ENCODE results near the gene RGS2. TPM values are rescaled to one million over a fixed set of nuclear protein-coding genes. Genes with fewer than 3 reads are reported as not detected.

Gene RGS2
- total and polyA plus RNA-seq, 5 donors from 2014 or later, result 19.7 to 156 (median 29.5) TPM

- H3K36me3 Mint-ChIP-seq, result no peaks in the 10 kb centered on the region
- DNase-seq (no peak), ATAC-seq (ENCODE audit: low read depth in 2 of 2) (no peak)
- H3K9me3 Mint-ChIP-seq, result peaks cover 0 to 3% (median 0%) of the 10 kb centered on the region in 7 donors
- H3K9me3 ChIP-seq (ENCODE audit: control insufficient read depth in 2 of 2, low read length in 2 of 2), result no peaks in the 10 kb centered on the region
- no peaks in the 10 kb centered on the region for H3K4me1 ChIP-seq (ENCODE audit: control insufficient read depth, insufficient read depth, low read length, poor library complexity, severe bottlenecking)
- no peaks in the 10 kb centered on the region for H3K36me3 ChIP-seq (ENCODE audit: control insufficient read depth, insufficient read depth, low read length)
- H3K27me3 Mint-ChIP-seq, result peaks cover 12% of the 10 kb centered on the region
- H3K4me3 Mint-ChIP-seq, result no peak overlapping the region
- no peak overlapping the region for H3K27ac Mint-ChIP-seq
- no peak overlapping the region for H3K27ac ChIP-seq (ENCODE audit: insufficient read depth, low read length, poor library complexity, severe bottlenecking)
- no peaks in the 10 kb centered on the region for H3K27me3 ChIP-seq (ENCODE audit: control insufficient read depth, insufficient read depth, low read length)
- H3K4me1 Mint-ChIP-seq, result no peaks in the 10 kb centered on the region
- H3K4me3 ChIP-seq (ENCODE audit: low read depth, low read length), result no peak overlapping the region
Observed at GRCh38 chr1:192849442-192849841, 40.6 kb downstream of the RGS2 start.

- DNase-seq, result no peak
- H3K27ac ChIP-seq (ENCODE audit: insufficient read depth, low read length, poor library complexity, severe bottlenecking), result no peak overlapping the region
- peaks cover 12% of the 10 kb centered on the region for H3K27me3 Mint-ChIP-seq
Observed at GRCh38 chr1:192852001-192852947, 43.4 kb downstream of the RGS2 start.

GRCh38 chr1:192858456-192858855, 49.6 kb downstream of the RGS2 start:
- no peak overlapping the region for H3K27ac ChIP-seq (ENCODE audit: insufficient read depth, low read length, poor library complexity, severe bottlenecking)
- Mint-ChIP-seq H3K36me3 (no peaks in the 10 kb centered on the region), H3K4me3 (no peak overlapping the region), H3K4me1 (no peaks in the 10 kb centered on the region), H3K9me3 (no peaks in the 10 kb centered on the region), H3K27me3 (no peaks in the 10 kb centered on the region), H3K27ac (no peak overlapping the region)
- H3K9me3 ChIP-seq (ENCODE audit: control insufficient read depth in 2 of 2, low read length in 2 of 2), result no peaks in the 10 kb centered on the region
- H3K4me1 ChIP-seq (ENCODE audit: control insufficient read depth, insufficient read depth, low read length, poor library complexity, severe bottlenecking), result no peaks in the 10 kb centered on the region
- H3K27me3 ChIP-seq (ENCODE audit: control insufficient read depth, insufficient read depth, low read length), result no peaks in the 10 kb centered on the region
- H3K4me3 ChIP-seq (ENCODE audit: low read depth, low read length), result no peak overlapping the region
- DNase-seq, result no peak
- ATAC-seq (ENCODE audit: low read depth in 2 of 2), result no peak
- no peaks in the 10 kb centered on the region for H3K36me3 ChIP-seq (ENCODE audit: control insufficient read depth, insufficient read depth, low read length)

More at GRCh38 chr1:192852001-192852947, 43.4 kb downstream of the RGS2 start:
- ATAC-seq (ENCODE audit: low read depth in 2 of 2), result no peak
- Mint-ChIP-seq H3K27ac (no peak overlapping the region), H3K4me1 (no peaks in the 10 kb centered on the region), H3K9me3 (peaks cover 0 to 3% (median 0%) of the 10 kb centered on the region in 7 donors), H3K4me3 (no peak overlapping the region), H3K36me3 (no peaks in the 10 kb centered on the region)
- Histone ChIP-seq H3K4me3 (ENCODE audit: low read depth, low read length) (no peak overlapping the region), H3K27me3 (ENCODE audit: control insufficient read depth, insufficient read depth, low read length) (no peaks in the 10 kb centered on the region), H3K36me3 (ENCODE audit: control insufficient read depth, insufficient read depth, low read length) (no peaks in the 10 kb centered on the region), H3K4me1 (ENCODE audit: control insufficient read depth, insufficient read depth, low read length, poor library complexity, severe bottlenecking) (no peaks in the 10 kb centered on the region), H3K9me3 (ENCODE audit: control insufficient read depth in 2 of 2, low read length in 2 of 2) (no peaks in the 10 kb centered on the region)

- Histone ChIP-seq H3K9me3 (ENCODE audit: control insufficient read depth in 2 of 2, low read length in 2 of 2) (no peaks in the 10 kb centered on the region), H3K27me3 (ENCODE audit: control insufficient read depth, insufficient read depth, low read length) (no peaks in the 10 kb centered on the region), H3K36me3 (ENCODE audit: control insufficient read depth, insufficient read depth, low read length) (no peaks in the 10 kb centered on the region), H3K27ac (ENCODE audit: insufficient read depth, low read length, poor library complexity, severe bottlenecking) (no peak overlapping the region), H3K4me3 (ENCODE audit: low read depth, low read length) (no peak overlapping the region), H3K4me1 (ENCODE audit: control insufficient read depth, insufficient read depth, low read length, poor library complexity, severe bottlenecking) (no peaks in the 10 kb centered on the region)
- Mint-ChIP-seq H3K36me3 (no peaks in the 10 kb centered on the region), H3K4me3 (no peak overlapping the region), H3K27ac (no peak overlapping the region), H3K4me1 (no peaks in the 10 kb centered on the region), H3K27me3 (no peaks in the 10 kb centered on the region), H3K9me3 (no peaks in the 10 kb centered on the region)
- no peak for ATAC-seq (ENCODE audit: low read depth in 2 of 2)
- no peak for DNase-seq
Observed at GRCh38 chr1:192859808-192860207, 51.0 kb downstream of the RGS2 start.

- no peaks in the 10 kb centered on the region for H3K36me3 Mint-ChIP-seq
- H3K4me1 Mint-ChIP-seq, result no peaks in the 10 kb centered on the region
- Histone ChIP-seq H3K27me3 (ENCODE audit: control insufficient read depth, insufficient read depth, low read length) (no peaks in the 10 kb centered on the region), H3K27ac (ENCODE audit: insufficient read depth, low read length, poor library complexity, severe bottlenecking) (no peak overlapping the region), H3K4me3 (ENCODE audit: low read depth, low read length) (no peak overlapping the region), H3K4me1 (ENCODE audit: control insufficient read depth, insufficient read depth, low read length, poor library complexity, severe bottlenecking) (no peaks in the 10 kb centered on the region), H3K36me3 (ENCODE audit: control insufficient read depth, insufficient read depth, low read length) (no peaks in the 10 kb centered on the region), H3K9me3 (ENCODE audit: control insufficient read depth in 2 of 2, low read length in 2 of 2) (no peaks in the 10 kb centered on the region)
- no peak overlapping the region for H3K4me3 Mint-ChIP-seq
- H3K9me3 Mint-ChIP-seq, result no peaks in the 10 kb centered on the region
- H3K27ac Mint-ChIP-seq, result no peak overlapping the region
- H3K27me3 Mint-ChIP-seq, result no peaks in the 10 kb centered on the region
- ATAC-seq (ENCODE audit: low read depth in 2 of 2), result no peak
- DNase-seq, result peak in 1 of 3 donors; percentile 39
Observed at GRCh38 chr1:192860478-192861185, 51.8 kb downstream of the RGS2 start.

GRCh38 chr1:192861860-192862259, 53.0 kb downstream of the RGS2 start:
- H3K27ac ChIP-seq (ENCODE audit: insufficient read depth, low read length, poor library complexity, severe bottlenecking), result no peak overlapping the region
- no peaks in the 10 kb centered on the region for H3K36me3 Mint-ChIP-seq
- H3K4me3 ChIP-seq (ENCODE audit: low read depth, low read length), result no peak overlapping the region
- no peak for ATAC-seq (ENCODE audit: low read depth in 2 of 2)
- DNase-seq, result no peak
- H3K27me3 Mint-ChIP-seq, result no peaks in the 10 kb centered on the region
- H3K9me3 ChIP-seq (ENCODE audit: control insufficient read depth in 2 of 2, low read length in 2 of 2), result no peaks in the 10 kb centered on the region
- H3K27me3 ChIP-seq (ENCODE audit: control insufficient read depth, insufficient read depth, low read length), result no peaks in the 10 kb centered on the region
- no peak overlapping the region for H3K4me3 Mint-ChIP-seq
- no peak overlapping the region for H3K27ac Mint-ChIP-seq
- no peaks in the 10 kb centered on the region for H3K4me1 ChIP-seq (ENCODE audit: control insufficient read depth, insufficient read depth, low read length, poor library complexity, severe bottlenecking)
- no peaks in the 10 kb centered on the region for H3K36me3 ChIP-seq (ENCODE audit: control insufficient read depth, insufficient read depth, low read length)
- H3K9me3 Mint-ChIP-seq, result peaks cover 0 to 2% (median 0%) of the 10 kb centered on the region in 7 donors
- peaks cover 0 to 3% (median 1%) of the 10 kb centered on the region in 4 donors for H3K4me1 Mint-ChIP-seq
